IPS-20b (cell line): Measurements from ENCODE around the gene DCUN1D3.

ENCODE experiments used
- H3K27ac ChIP-seq: one replicate; pipeline ENCODE4 v1.5.1; 2013; ENCODE audit warnings: low read length
- H3K27me3 ChIP-seq: 2 replicates; pipeline ENCODE4 v1.6.1; 2013; ENCODE audit warnings: mild to moderate bottlenecking, low read length, inconsistent platforms; ENCODE audit not compliant: insufficient read depth
- H3K36me3 ChIP-seq: 2 replicates; pipeline ENCODE4 v1.6.1; 2013; ENCODE audit warnings: low read depth, mild to moderate bottlenecking, inconsistent platforms, low read length, moderate library complexity; ENCODE audit not compliant: insufficient read depth
- H3K4me1 ChIP-seq: 2 replicates; pipeline ENCODE4 v1.6.1; 2013; ENCODE audit warnings: mild to moderate bottlenecking, control low read depth, inconsistent platforms, low read length, moderate library complexity; ENCODE audit not compliant: insufficient read depth
- H3K4me3 ChIP-seq: 2 replicates; pipeline ENCODE4 v1.5.1; 2013; ENCODE audit warnings: mild to moderate bottlenecking, low read length, inconsistent platforms
- H3K9ac ChIP-seq: 2 replicates; pipeline ENCODE4 v1.6.1; 2013; ENCODE audit warnings: low read depth, mild to moderate bottlenecking, inconsistent platforms, low read length, moderate library complexity
- H3K9me3 ChIP-seq: 2 replicates; pipeline ENCODE4 v1.6.1; 2013; ENCODE audit warnings: mild to moderate bottlenecking, low read depth, low read length, inconsistent platforms; ENCODE audit not compliant: insufficient read depth

The DCUN1D3 gene

GRCh38 chr16:20838240-20838639 is 61.9 kb downstream of the DCUN1D3 start:
- Histone ChIP-seq H3K9me3 (peaks cover 10% of the 10 kb centered on the region; the same call in 1 of the 2 replicates), H3K4me3 (no peak overlapping the region), H3K9ac (no peak overlapping the region), H3K4me1 (no peaks in the 10 kb centered on the region), H3K27me3 (no peaks in the 10 kb centered on the region), H3K27ac (no peak overlapping the region), H3K36me3 (peaks cover 35% of the 10 kb centered on the region)

GRCh38 chr16:20833086-20833485 is 67.1 kb downstream of the DCUN1D3 start:
- Histone ChIP-seq H3K9me3 (peaks cover 10% of the 10 kb centered on the region; the same call in 1 of the 2 replicates), H3K9ac (no peak overlapping the region), H3K36me3 (peaks cover 44% of the 10 kb centered on the region), H3K27ac (no peak overlapping the region), H3K4me3 (no peak overlapping the region), H3K4me1 (no peaks in the 10 kb centered on the region), H3K27me3 (no peaks in the 10 kb centered on the region)

GRCh38 chr16:20830372-20830771 is 69.8 kb downstream of the DCUN1D3 start:
- no peaks in the 10 kb centered on the region for H3K27me3 ChIP-seq
- H3K4me3 ChIP-seq, result no peak overlapping the region
- no peak overlapping the region for H3K9ac ChIP-seq
- peaks cover 56% of the 10 kb centered on the region for H3K36me3 ChIP-seq
- no peaks in the 10 kb centered on the region for H3K4me1 ChIP-seq
- no peaks in the 10 kb centered on the region for H3K9me3 ChIP-seq
- no peak overlapping the region for H3K27ac ChIP-seq

- Histone ChIP-seq H3K36me3 (peaks cover 58% of the 10 kb centered on the region), H3K4me1 (no peaks in the 10 kb centered on the region), H3K27ac (no peak overlapping the region), H3K27me3 (no peaks in the 10 kb centered on the region), H3K4me3 (no peak overlapping the region), H3K9ac (no peak overlapping the region), H3K9me3 (no peaks in the 10 kb centered on the region)
Measured at GRCh38 chr16:20829536-20829935, 70.6 kb downstream of the DCUN1D3 start.

- Histone ChIP-seq H3K36me3 (peaks cover 55% of the 10 kb centered on the region), H3K4me1 (no peaks in the 10 kb centered on the region), H3K27me3 (no peaks in the 10 kb centered on the region), H3K9me3 (no peaks in the 10 kb centered on the region), H3K27ac (no peak overlapping the region), H3K4me3 (no peak overlapping the region), H3K9ac (no peak overlapping the region)
Measured at GRCh38 chr16:20826039-20826566, 74.1 kb downstream of the DCUN1D3 start.

- Histone ChIP-seq H3K9ac (no peak overlapping the region), H3K4me3 (no peak overlapping the region), H3K27me3 (no peaks in the 10 kb centered on the region), H3K27ac (no peak overlapping the region), H3K36me3 (peaks cover 46% of the 10 kb centered on the region), H3K9me3 (no peaks in the 10 kb centered on the region), H3K4me1 (no peaks in the 10 kb centered on the region)
Measured at GRCh38 chr16:20822521-20823325, 77.4 kb downstream of the DCUN1D3 start.

GRCh38 chr16:20821682-20822081 is 78.5 kb downstream of the DCUN1D3 start:
- H3K4me1 ChIP-seq, result no peaks in the 10 kb centered on the region
- no peak overlapping the region for H3K4me3 ChIP-seq
- no peak overlapping the region for H3K27ac ChIP-seq
- H3K36me3 ChIP-seq, result peaks cover 43% of the 10 kb centered on the region
- no peaks in the 10 kb centered on the region for H3K9me3 ChIP-seq
- no peak overlapping the region for H3K9ac ChIP-seq
- no peaks in the 10 kb centered on the region for H3K27me3 ChIP-seq

- Histone ChIP-seq H3K36me3 (peaks cover 45% of the 10 kb centered on the region), H3K27ac (no peak overlapping the region), H3K4me1 (no peaks in the 10 kb centered on the region), H3K4me3 (no peak overlapping the region), H3K9me3 (no peaks in the 10 kb centered on the region), H3K27me3 (no peaks in the 10 kb centered on the region), H3K9ac (no peak overlapping the region)
Measured at GRCh38 chr16:20818929-20819585, 81.1 kb downstream of the DCUN1D3 start.

GRCh38 chr16:20814784-20815183 is 85.4 kb downstream of the DCUN1D3 start:
- H3K27me3 ChIP-seq, result no peaks in the 10 kb centered on the region
- no peak overlapping the region for H3K9ac ChIP-seq
- peaks cover 39% of the 10 kb centered on the region for H3K36me3 ChIP-seq
- no peak overlapping the region for H3K4me3 ChIP-seq
- no peaks in the 10 kb centered on the region for H3K4me1 ChIP-seq
- no peaks in the 10 kb centered on the region for H3K9me3 ChIP-seq
- H3K27ac ChIP-seq, result no peak overlapping the region

- Histone ChIP-seq H3K36me3 (peaks cover 31% of the 10 kb centered on the region), H3K4me3 (no peak overlapping the region), H3K4me1 (no peaks in the 10 kb centered on the region), H3K27me3 (no peaks in the 10 kb centered on the region), H3K27ac (no peak overlapping the region), H3K9me3 (no peaks in the 10 kb centered on the region), H3K9ac (no peak overlapping the region)
Measured at GRCh38 chr16:20812510-20812909, 87.6 kb downstream of the DCUN1D3 start.

- Histone ChIP-seq H3K9ac (no peak overlapping the region), H3K4me1 (no peaks in the 10 kb centered on the region), H3K4me3 (no peak overlapping the region), H3K27me3 (no peaks in the 10 kb centered on the region), H3K36me3 (peaks cover 28% of the 10 kb centered on the region), H3K9me3 (no peaks in the 10 kb centered on the region), H3K27ac (no peak overlapping the region)
Measured at GRCh38 chr16:20811889-20812439, 88.2 kb downstream of the DCUN1D3 start.
